ENCODE results near the gene VAPB. TPM values are rescaled to one million over a fixed set of nuclear protein-coding genes. Genes with fewer than 3 reads are reported as not detected.
"Not testable (repeated sequence)": the region's sequence is repeated elsewhere in the genome, so short reads cannot be mapped to it uniquely, and the experiment has no call there.

The VAPB gene
- 14.0 and 16.0 TPM in 2 replicates for total RNA-seq (2014; rRNA removed; shearing (Covaris generic))
- 16.6 and 20.1 TPM in 2 replicates for polyA plus RNA-seq (2014; cell fraction: nucleus; rRNA removed)

- DNase-seq (ENCODE audit: extremely low read depth, low read depth): peak; percentile 93
Measured at GRCh38 chr20:58388882-58389323, at the start of gene VAPB. Gene VAPB, plus strand, starts transcription at chr20:58389229. Its CDS starts 231 bp downstream, at chr20:58389460.

- no peak for DNase-seq (ENCODE audit: extremely low read depth, low read depth)
Measured at GRCh38 chr20:58339741-58340140, 49.3 kb upstream of the VAPB start.

GRCh38 chr20:58340151-58340550 lies 48.9 kb upstream of the VAPB start:
- DNase-seq (ENCODE audit: extremely low read depth, low read depth): no peak

GRCh38 chr20:58340853-58341252 lies 48.2 kb upstream of the VAPB start:
- no peak for DNase-seq (ENCODE audit: extremely low read depth, low read depth)

GRCh38 chr20:58342104-58342945 lies 46.7 kb upstream of the VAPB start:
- peak; percentile 15 for DNase-seq (ENCODE audit: extremely low read depth, low read depth)

GRCh38 chr20:58344741-58345140 lies 44.3 kb upstream of the VAPB start:
- no peak for DNase-seq (ENCODE audit: extremely low read depth, low read depth)

GRCh38 chr20:58349570-58349969 lies 39.5 kb upstream of the VAPB start:
- no peak for DNase-seq (ENCODE audit: extremely low read depth, low read depth)

GRCh38 chr20:58352468-58352867 lies 36.6 kb upstream of the VAPB start:
- DNase-seq (ENCODE audit: extremely low read depth, low read depth): no peak

GRCh38 chr20:58359441-58359840 lies 29.6 kb upstream of the VAPB start:
- no peak for DNase-seq (ENCODE audit: extremely low read depth, low read depth)

GRCh38 chr20:58360936-58361335 lies 28.1 kb upstream of the VAPB start:
- no peak for DNase-seq (ENCODE audit: extremely low read depth, low read depth)

GRCh38 chr20:58361481-58362205 lies 27.4 kb upstream of the VAPB start:
- no peak for DNase-seq (ENCODE audit: extremely low read depth, low read depth)

GRCh38 chr20:58362206-58362516 lies 26.9 kb upstream of the VAPB start:
- no peak for DNase-seq (ENCODE audit: extremely low read depth, low read depth)

GRCh38 chr20:58362970-58363369 lies 26.1 kb upstream of the VAPB start:
- DNase-seq (ENCODE audit: extremely low read depth, low read depth): no peak

GRCh38 chr20:58366866-58367265 lies 22.2 kb upstream of the VAPB start:
- DNase-seq (ENCODE audit: extremely low read depth, low read depth): no peak

- DNase-seq (ENCODE audit: extremely low read depth, low read depth): no peak
Measured at GRCh38 chr20:58372806-58373205, 16.2 kb upstream of the VAPB start.

- not testable (repeated sequence) for DNase-seq (ENCODE audit: extremely low read depth, low read depth)
Measured at GRCh38 chr20:58373296-58373695, 15.7 kb upstream of the VAPB start.

GRCh38 chr20:58374027-58374850 lies 14.8 kb upstream of the VAPB start:
- DNase-seq (ENCODE audit: extremely low read depth, low read depth): no peak

GRCh38 chr20:58374906-58375758 lies 13.9 kb upstream of the VAPB start:
- DNase-seq (ENCODE audit: extremely low read depth, low read depth): no peak

GRCh38 chr20:58375759-58376352 lies 13.2 kb upstream of the VAPB start:
- DNase-seq (ENCODE audit: extremely low read depth, low read depth): no peak

- no peak for DNase-seq (ENCODE audit: extremely low read depth, low read depth)
Measured at GRCh38 chr20:58377017-58377416, 12.0 kb upstream of the VAPB start.

Measured in NCI-H460 (cell line).